HL-60 (cell line): Measurements from ENCODE around the gene FNDC10.
"Not testable (repeated sequence)": the region's sequence is repeated elsewhere in the genome, so short reads cannot be mapped to it uniquely, and the experiment has no call there.

ENCODE experiments used
- DNase-seq, 2 experiments: peaks; one replicate each; pipeline ENCODE4 v3.0.0-alpha.2; 2010 to 2020; ENCODE audit warnings: low read depth in 1 of 2, low spot score in 1 of 2
- H3K27ac ChIP-seq: fragments of 250-450 bp; sonication (Bioruptor Pico); replicated peaks from 2 replicates; pipeline ENCODE4 v1.5.1; 2020; ENCODE audit warnings: mild to moderate bottlenecking, moderate library complexity
- H3K27me3 ChIP-seq: fragments of 250-450 bp; sonication (Bioruptor Pico); 2 replicates; pipeline ENCODE4 v1.5.1; 2021; ENCODE audit warnings: mild to moderate bottlenecking, moderate library complexity; ENCODE audit not compliant: insufficient read depth, poor library complexity, severe bottlenecking
- H3K4me3 ChIP-seq: replicated peaks from 2 replicates; pipeline ENCODE4 v1.5.1; 2011; ENCODE audit warnings: mild to moderate bottlenecking, control low read depth, low read length; ENCODE audit not compliant: insufficient read depth
- CTCF ChIP-seq: IDR thresholded peaks from one replicate; pipeline ENCODE4 v1.5.1; 2011; ENCODE audit warnings: low read length, control low read depth, inconsistent platforms; ENCODE audit not compliant: insufficient read depth
- GABPA ChIP-seq: IDR thresholded peaks from 2 replicates; pipeline ENCODE4 v1.6.1; 2012; ENCODE audit warnings: low read depth
- POLR2AphosphoS5 ChIP-seq: IDR thresholded peaks from 2 replicates; pipeline ENCODE4 v1.6.1; 2012; ENCODE audit warnings: low read depth
- SPI1 ChIP-seq: IDR thresholded peaks from 2 replicates; pipeline ENCODE4 v1.6.1; 2012; ENCODE audit warnings: low read depth, mild to moderate bottlenecking, borderline replicate concordance
- TF ChIP-seq, protein P1 (sequence below): IDR thresholded peaks from 2 replicates; pipeline ENCODE4 v1.6.1; 2012; ENCODE audit warnings: low read depth; ENCODE audit not compliant: insufficient replicate concordance

Gene FNDC10

DNA sequence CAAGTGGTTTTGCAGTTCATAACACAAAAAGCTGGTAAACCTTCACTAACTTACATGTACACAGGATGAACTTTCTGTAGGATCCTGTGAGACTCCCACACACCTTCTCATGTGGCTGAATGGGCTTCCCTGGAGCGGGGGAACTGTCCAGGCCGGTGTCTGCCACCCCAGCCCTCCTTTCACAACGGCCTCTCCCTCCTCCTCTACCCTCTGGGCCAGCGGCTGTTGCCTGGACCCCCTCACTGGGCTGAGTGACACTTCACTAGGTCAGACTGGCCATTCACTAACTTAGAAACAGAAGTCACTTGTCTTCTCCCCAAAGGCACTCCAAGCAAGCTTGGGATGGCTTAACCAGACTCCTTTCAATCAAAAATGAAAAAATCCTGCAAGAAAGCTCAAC lies 41.3 kb downstream of the FNDC10 start:
- no peak for TF ChIP-seq SPI1
- TF ChIP-seq GABPA, result no peak
- TF ChIP-seq CTCF, result no peak
- TF ChIP-seq, protein P1, sequence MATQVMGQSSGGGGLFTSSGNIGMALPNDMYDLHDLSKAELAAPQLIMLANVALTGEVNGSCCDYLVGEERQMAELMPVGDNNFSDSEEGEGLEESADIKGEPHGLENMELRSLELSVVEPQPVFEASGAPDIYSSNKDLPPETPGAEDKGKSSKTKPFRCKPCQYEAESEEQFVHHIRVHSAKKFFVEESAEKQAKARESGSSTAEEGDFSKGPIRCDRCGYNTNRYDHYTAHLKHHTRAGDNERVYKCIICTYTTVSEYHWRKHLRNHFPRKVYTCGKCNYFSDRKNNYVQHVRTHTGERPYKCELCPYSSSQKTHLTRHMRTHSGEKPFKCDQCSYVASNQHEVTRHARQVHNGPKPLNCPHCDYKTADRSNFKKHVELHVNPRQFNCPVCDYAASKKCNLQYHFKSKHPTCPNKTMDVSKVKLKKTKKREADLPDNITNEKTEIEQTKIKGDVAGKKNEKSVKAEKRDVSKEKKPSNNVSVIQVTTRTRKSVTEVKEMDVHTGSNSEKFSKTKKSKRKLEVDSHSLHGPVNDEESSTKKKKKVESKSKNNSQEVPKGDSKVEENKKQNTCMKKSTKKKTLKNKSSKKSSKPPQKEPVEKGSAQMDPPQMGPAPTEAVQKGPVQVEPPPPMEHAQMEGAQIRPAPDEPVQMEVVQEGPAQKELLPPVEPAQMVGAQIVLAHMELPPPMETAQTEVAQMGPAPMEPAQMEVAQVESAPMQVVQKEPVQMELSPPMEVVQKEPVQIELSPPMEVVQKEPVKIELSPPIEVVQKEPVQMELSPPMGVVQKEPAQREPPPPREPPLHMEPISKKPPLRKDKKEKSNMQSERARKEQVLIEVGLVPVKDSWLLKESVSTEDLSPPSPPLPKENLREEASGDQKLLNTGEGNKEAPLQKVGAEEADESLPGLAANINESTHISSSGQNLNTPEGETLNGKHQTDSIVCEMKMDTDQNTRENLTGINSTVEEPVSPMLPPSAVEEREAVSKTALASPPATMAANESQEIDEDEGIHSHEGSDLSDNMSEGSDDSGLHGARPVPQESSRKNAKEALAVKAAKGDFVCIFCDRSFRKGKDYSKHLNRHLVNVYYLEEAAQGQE, result no peak
- no peak for TF ChIP-seq POLR2AphosphoS5
- Histone ChIP-seq H3K27ac (no peak overlapping the region), H3K27me3 (no peaks in the 10 kb centered on the region), H3K4me3 (no peak overlapping the region)
- DNase-seq, result no peak

GRCh38 chr1:1557688-1558087 lies 42.2 kb downstream of the FNDC10 start:
- not testable (repeated sequence) for H3K27ac ChIP-seq, H3K27me3 ChIP-seq, H3K4me3 ChIP-seq, DNase-seq

DNA sequence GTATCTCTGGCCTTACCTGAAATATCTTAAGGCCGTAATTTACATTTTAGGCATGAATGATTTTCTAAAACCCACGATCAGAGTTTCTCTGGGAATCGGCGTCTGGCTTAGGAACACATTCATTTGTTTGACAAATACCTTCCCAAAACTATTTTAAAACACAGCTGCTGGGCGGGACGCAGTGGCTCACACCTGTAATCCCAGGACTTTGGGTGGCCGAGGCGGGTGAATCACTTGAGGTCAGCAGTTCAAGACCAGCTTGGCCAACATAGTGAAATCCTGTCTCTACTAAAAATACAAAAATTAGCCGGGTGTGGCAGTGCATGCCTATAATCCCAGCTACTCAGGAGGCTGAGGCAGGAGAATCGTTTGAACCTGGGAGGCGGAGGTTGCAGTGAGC lies 43.0 kb downstream of the FNDC10 start:
- H3K27ac ChIP-seq, result not testable (repeated sequence)

DNA sequence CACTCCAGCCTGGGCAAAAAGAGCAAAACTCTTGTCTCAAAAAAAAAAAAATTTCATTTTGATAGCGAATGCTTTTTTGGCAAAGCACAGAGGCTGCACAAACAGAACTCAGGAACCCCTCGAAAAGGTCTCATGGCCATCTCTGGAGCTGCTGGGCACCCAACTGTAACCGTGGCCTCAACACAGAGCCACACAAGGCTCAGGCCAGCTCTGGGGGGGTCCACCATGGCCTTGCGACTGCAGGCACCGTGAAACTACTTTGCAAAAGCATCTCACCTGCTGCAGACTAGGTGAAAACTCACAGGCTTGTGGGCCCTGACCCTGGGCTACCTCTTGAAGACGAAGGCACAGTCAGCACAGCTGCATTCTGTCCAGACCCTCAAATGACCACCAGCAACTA lies 43.4 kb downstream of the FNDC10 start:
- no peak overlapping the region for H3K4me3 ChIP-seq
- DNase-seq, result no peak
- no peak overlapping the region for H3K27ac ChIP-seq
- no peaks in the 10 kb centered on the region for H3K27me3 ChIP-seq
- TF ChIP-seq, protein P1, result no peak
- TF ChIP-seq POLR2AphosphoS5, result peak; percentile 15; the same call in 1 of the 2 replicates

More for the DNA sequence above, 43.0 kb downstream of the FNDC10 start:
- DNase-seq, H3K27me3 ChIP-seq, H3K4me3 ChIP-seq: not testable (repeated sequence)

GRCh38 chr1:1554926-1555915 lies 44.7 kb downstream of the FNDC10 start:
- TF ChIP-seq SPI1, result no peak
- TF ChIP-seq POLR2AphosphoS5, result peak; percentile 11; the same call in 1 of the 2 replicates
- H3K27me3 ChIP-seq, result no peaks in the 10 kb centered on the region
- DNase-seq, result no peak
- H3K27ac ChIP-seq, result no peak overlapping the region
- H3K4me3 ChIP-seq, result no peak overlapping the region

- no peak for DNase-seq
- Histone ChIP-seq H3K27ac (no peak overlapping the region), H3K27me3 (no peaks in the 10 kb centered on the region), H3K4me3 (no peak overlapping the region)
- TF ChIP-seq CTCF (no peak), POLR2AphosphoS5 (peak; percentile 42)
These were observed 45.4 kb downstream of the FNDC10 start for GRCh38 chr1:1554550-1554925.
